Smooth muscle cell (in vitro differentiated cells): ENCODE results near the gene EXOSC10. TPM values are rescaled to one million over a fixed set of nuclear protein-coding genes. Genes with fewer than 3 reads are reported as not detected.

ENCODE experiments used
- DNase-seq: peaks from one replicate; lab custom pipeline; 2025; ENCODE audit not compliant: unreplicated experiment; lab: John Stamatoyannopoulos, UW
- H2AFZ ChIP-seq: fragments of 200-600 bp; sonication (generic); 2 replicates; pipeline ENCODE4 v1.6.0; 2016; ENCODE audit warnings: antibody characterized with exemption, low read depth, mild to moderate bottlenecking
- H3F3A ChIP-seq: fragments of 200-600 bp; sonication (generic); 2 replicates; pipeline ENCODE4 v1.6.0; 2017; ENCODE audit warnings: antibody characterized with exemption, low read depth
- H3K27ac ChIP-seq: fragments of 200-600 bp; sonication (generic); 2 replicates; pipeline ENCODE4 v1.5.1; 2016; ENCODE audit warnings: low read depth, mild to moderate bottlenecking
- H3K27me3 ChIP-seq: fragments of 200-600 bp; sonication (generic); 2 replicates; pipeline ENCODE4 v1.6.1; 2016; ENCODE audit warnings: low read depth, mild to moderate bottlenecking
- H3K36me3 ChIP-seq: fragments of 200-600 bp; sonication (generic); 2 replicates; pipeline ENCODE4 v1.5.1; 2016; ENCODE audit warnings: low read depth
- H3K4me1 ChIP-seq: fragments of 200-600 bp; sonication (generic); 2 replicates; pipeline ENCODE4 v1.5.1; 2016; ENCODE audit warnings: low read depth
- H3K4me2 ChIP-seq: fragments of 200-600 bp; sonication (generic); 2 replicates; pipeline ENCODE4 v1.6.0; 2016; ENCODE audit warnings: mild to moderate bottlenecking
- H3K4me3 ChIP-seq: fragments of 200-600 bp; sonication (generic); 2 replicates; pipeline ENCODE4 v1.5.1; 2016; ENCODE audit warnings: mild to moderate bottlenecking
- H3K79me2 ChIP-seq: fragments of 200-600 bp; sonication (generic); 2 replicates; pipeline ENCODE4 v1.6.0; 2016; ENCODE audit warnings: low read depth, mild to moderate bottlenecking
- H3K9ac ChIP-seq: fragments of 200-600 bp; sonication (generic); 2 replicates; pipeline ENCODE4 v1.6.0; 2016; ENCODE audit warnings: low read depth
- H3K9me3 ChIP-seq: fragments of 200-600 bp; sonication (generic); replicated peaks from 2 replicates; pipeline ENCODE4 v1.5.1; 2016; ENCODE audit warnings: low read depth
- H4K20me1 ChIP-seq: fragments of 200-600 bp; sonication (generic); 2 replicates; pipeline ENCODE4 v1.6.0; 2016; ENCODE audit warnings: low read depth
- CTCF ChIP-seq: fragments of 200-600 bp; sonication (generic); IDR thresholded peaks from 2 replicates; pipeline ENCODE4 v1.5.1; 2017; ENCODE audit warnings: borderline replicate concordance, mild to moderate bottlenecking, antibody characterized with exemption; ENCODE audit not compliant: insufficient read depth, poor library complexity, severe bottlenecking
- WGBS: methylation state at CpG from one replicate; pipeline ENCODE4 v1.1.7; 2016; ENCODE audit warnings: low lambda C conversion rate; 5-methylcytosine and 5-hydroxymethylcytosine counted together
- polyA plus RNA-seq: library from polyadenylated mRNA; unstranded; fragments of >200 nt; fragmentation: Nextera tagmentation; extraction: Ambion mirVana; gene quantifications from 2 replicates; pipeline ENCODE4 v1.2.1, GENCODE V29; 2016
- total RNA-seq: library from RNA; depleted of rRNA; stranded (reverse); fragments of >200 nt; gene quantifications from 2 replicates; pipeline ENCODE4 v1.2.3, GENCODE V29; 2014

The EXOSC10 gene
- total and polyA plus RNA-seq, 2 experiments from 2014 or later = 49.2 to 59.9 TPM

- Histone ChIP-seq H3K79me2 (no peaks in the 10 kb centered on the region), H3K9me3 (no peaks in the 10 kb centered on the region), H3K4me2 (no peak overlapping the region), H3K27me3 (no peaks in the 10 kb centered on the region), H3K9ac (no peak overlapping the region), H3F3A (no peaks in the 10 kb centered on the region), H3K4me1 (no peaks in the 10 kb centered on the region), H4K20me1 (no peaks in the 10 kb centered on the region), H2AFZ (no peak overlapping the region), H3K36me3 (peaks cover 13% of the 10 kb centered on the region), H3K27ac (no peak overlapping the region), H3K4me3 (no peak overlapping the region)
- DNase-seq = no peak
- 94% methylated on average over 11 of the region's 11 CpGs for WGBS
- TF ChIP-seq CTCF = no peak
Measured at GRCh38 chr1:11070876-11071275, 28.8 kb downstream of the EXOSC10 start.

GRCh38 chr1:11068600-11069473 is 30.8 kb downstream of the EXOSC10 start:
- Histone ChIP-seq H2AFZ (no peak overlapping the region), H3K9ac (no peak overlapping the region), H3K36me3 (peaks cover 7% of the 10 kb centered on the region), H3K27me3 (no peaks in the 10 kb centered on the region), H4K20me1 (no peaks in the 10 kb centered on the region), H3K27ac (no peak overlapping the region), H3K79me2 (no peaks in the 10 kb centered on the region), H3F3A (no peaks in the 10 kb centered on the region), H3K4me1 (no peaks in the 10 kb centered on the region), H3K4me2 (no peak overlapping the region), H3K9me3 (no peaks in the 10 kb centered on the region), H3K4me3 (no peak overlapping the region)
- TF ChIP-seq CTCF = no peak
- DNase-seq = no peak
- WGBS = 94% methylated on average over 16 of the region's 17 CpGs

- Histone ChIP-seq H3K27me3 (no peaks in the 10 kb centered on the region), H3K9ac (no peak overlapping the region), H3K4me2 (no peak overlapping the region), H4K20me1 (no peaks in the 10 kb centered on the region), H3K4me3 (no peak overlapping the region), H3F3A (no peaks in the 10 kb centered on the region), H2AFZ (no peak overlapping the region), H3K79me2 (no peaks in the 10 kb centered on the region), H3K27ac (no peak overlapping the region), H3K4me1 (no peaks in the 10 kb centered on the region), H3K36me3 (peaks cover 7% of the 10 kb centered on the region), H3K9me3 (no peaks in the 10 kb centered on the region)
- no peak for DNase-seq
- no peak for TF ChIP-seq CTCF
- 96% methylated on average over 18 of the region's 18 CpGs for WGBS
Measured at GRCh38 chr1:11067716-11068599, 31.7 kb downstream of the EXOSC10 start.
